ENCODE data around the gene IGBP1. TPM values are rescaled to one million over a fixed set of nuclear protein-coding genes. Genes with fewer than 3 reads are reported as not detected.
"Not testable (repeated sequence)": the region's sequence is repeated elsewhere in the genome, so short reads cannot be mapped to it uniquely, and the experiment has no call there.

The IGBP1 gene
- total and polyA plus RNA-seq, 5 donors from 2014 or later, result 64.0 to 91.3 (median 81.0) TPM

GRCh38 chrX:70105229-70105628 is 28.0 kb upstream of the IGBP1 start:
- Mint-ChIP-seq H3K9me3 (peaks cover 0 to 2% (median 0%) of the 10 kb centered on the region in 7 donors), H3K27me3 (no peaks in the 10 kb centered on the region), H3K4me3 (no peak overlapping the region), H3K27ac (no peak overlapping the region), H3K36me3 (no peaks in the 10 kb centered on the region), H3K4me1 (no peaks in the 10 kb centered on the region)
- H3K36me3 ChIP-seq (ENCODE audit: control insufficient read depth, insufficient read depth, low read length), result no peaks in the 10 kb centered on the region
- DNase-seq, result no peak
- no peaks in the 10 kb centered on the region for H3K4me1 ChIP-seq (ENCODE audit: control insufficient read depth, insufficient read depth, low read length, poor library complexity, severe bottlenecking)
- H3K9me3 ChIP-seq (ENCODE audit: control insufficient read depth in 2 of 2, low read length in 2 of 2), result no peaks in the 10 kb centered on the region
- no peak overlapping the region for H3K4me3 ChIP-seq (ENCODE audit: low read depth, low read length)
- H3K27ac ChIP-seq (ENCODE audit: insufficient read depth, low read length, poor library complexity, severe bottlenecking), result no peak overlapping the region
- ATAC-seq (ENCODE audit: low read depth in 2 of 2), result no peak
- H3K27me3 ChIP-seq (ENCODE audit: control insufficient read depth, insufficient read depth, low read length), result no peaks in the 10 kb centered on the region

- H3K27ac ChIP-seq (ENCODE audit: insufficient read depth, low read length, poor library complexity, severe bottlenecking); H3K36me3 Mint-ChIP-seq; H3K27me3 ChIP-seq (ENCODE audit: control insufficient read depth, insufficient read depth, low read length); H3K9me3 ChIP-seq (ENCODE audit: control insufficient read depth in 2 of 2, low read length in 2 of 2); H3K4me1 Mint-ChIP-seq; H3K4me3 ChIP-seq (ENCODE audit: low read depth, low read length); H3K27ac Mint-ChIP-seq; H3K36me3 ChIP-seq (ENCODE audit: control insufficient read depth, insufficient read depth, low read length); H3K27me3 Mint-ChIP-seq; DNase-seq; H3K4me3 Mint-ChIP-seq; H3K4me1 ChIP-seq (ENCODE audit: control insufficient read depth, insufficient read depth, low read length, poor library complexity, severe bottlenecking); ATAC-seq (ENCODE audit: low read depth in 2 of 2): not testable (repeated sequence)
- H3K9me3 Mint-ChIP-seq, result peaks cover 0 to 19% (median 0%) of the 10 kb centered on the region in 7 donors
Measured at GRCh38 chrX:70111436-70112026, 21.7 kb upstream of the IGBP1 start.

GRCh38 chrX:70117738-70118137 is 15.5 kb upstream of the IGBP1 start:
- Mint-ChIP-seq H3K9me3 (peaks cover 0 to 5% (median 0%) of the 10 kb centered on the region in 7 donors), H3K4me3 (no peak overlapping the region), H3K4me1 (no peaks in the 10 kb centered on the region), H3K36me3 (no peaks in the 10 kb centered on the region), H3K27ac (no peak overlapping the region), H3K27me3 (peaks cover 5% of the 10 kb centered on the region)
- no peak for DNase-seq
- no peak overlapping the region for H3K27ac ChIP-seq (ENCODE audit: insufficient read depth, low read length, poor library complexity, severe bottlenecking)
- peaks cover 0 to 3% of the 10 kb centered on the region in 2 experiments for H3K9me3 ChIP-seq (ENCODE audit: control insufficient read depth in 2 of 2, low read length in 2 of 2)
- no peaks in the 10 kb centered on the region for H3K36me3 ChIP-seq (ENCODE audit: control insufficient read depth, insufficient read depth, low read length)
- no peak for ATAC-seq (ENCODE audit: low read depth in 2 of 2)
- no peak overlapping the region for H3K4me3 ChIP-seq (ENCODE audit: low read depth, low read length)
- no peaks in the 10 kb centered on the region for H3K4me1 ChIP-seq (ENCODE audit: control insufficient read depth, insufficient read depth, low read length, poor library complexity, severe bottlenecking)
- H3K27me3 ChIP-seq (ENCODE audit: control insufficient read depth, insufficient read depth, low read length), result no peaks in the 10 kb centered on the region

- not testable (repeated sequence) for ATAC-seq (ENCODE audit: low read depth in 2 of 2); H3K4me3 Mint-ChIP-seq
Measured at GRCh38 chrX:70123014-70123413, 10.2 kb upstream of the IGBP1 start.

GRCh38 chrX:70124678-70125077 is 8.6 kb upstream of the IGBP1 start:
- Mint-ChIP-seq H3K27ac (no peak overlapping the region), H3K9me3 (peaks cover 0 to 2% (median 0%) of the 10 kb centered on the region in 7 donors), H3K36me3 (no peaks in the 10 kb centered on the region), H3K4me1 (peaks cover 0 to 10% (median 4%) of the 10 kb centered on the region in 4 donors), H3K4me3 (no peak overlapping the region), H3K27me3 (peaks cover 5% of the 10 kb centered on the region)
- Histone ChIP-seq H3K27ac (ENCODE audit: insufficient read depth, low read length, poor library complexity, severe bottlenecking) (no peak overlapping the region), H3K4me1 (ENCODE audit: control insufficient read depth, insufficient read depth, low read length, poor library complexity, severe bottlenecking) (no peaks in the 10 kb centered on the region), H3K4me3 (ENCODE audit: low read depth, low read length) (no peak overlapping the region), H3K36me3 (ENCODE audit: control insufficient read depth, insufficient read depth, low read length) (no peaks in the 10 kb centered on the region), H3K27me3 (ENCODE audit: control insufficient read depth, insufficient read depth, low read length) (no peaks in the 10 kb centered on the region), H3K9me3 (ENCODE audit: control insufficient read depth in 2 of 2, low read length in 2 of 2) (no peaks in the 10 kb centered on the region)
- DNase-seq (no peak), ATAC-seq (ENCODE audit: low read depth in 2 of 2) (no peak)

More at GRCh38 chrX:70123014-70123413, 10.2 kb upstream of the IGBP1 start:
- H3K4me1 ChIP-seq (ENCODE audit: control insufficient read depth, insufficient read depth, low read length, poor library complexity, severe bottlenecking); H3K27me3 ChIP-seq (ENCODE audit: control insufficient read depth, insufficient read depth, low read length); H3K36me3 Mint-ChIP-seq; H3K27me3 Mint-ChIP-seq; H3K36me3 ChIP-seq (ENCODE audit: control insufficient read depth, insufficient read depth, low read length); H3K27ac ChIP-seq (ENCODE audit: insufficient read depth, low read length, poor library complexity, severe bottlenecking); H3K4me1 Mint-ChIP-seq; DNase-seq; H3K9me3 Mint-ChIP-seq; H3K27ac Mint-ChIP-seq; H3K9me3 ChIP-seq (ENCODE audit: control insufficient read depth in 2 of 2, low read length in 2 of 2); H3K4me3 ChIP-seq (ENCODE audit: low read depth, low read length): not testable (repeated sequence)

- peaks cover 5% of the 10 kb centered on the region for H3K27me3 Mint-ChIP-seq
- Histone ChIP-seq H3K36me3 (ENCODE audit: control insufficient read depth, insufficient read depth, low read length) (no peaks in the 10 kb centered on the region), H3K9me3 (ENCODE audit: control insufficient read depth in 2 of 2, low read length in 2 of 2) (no peaks in the 10 kb centered on the region), H3K4me3 (ENCODE audit: low read depth, low read length) (no peak overlapping the region), H3K27ac (ENCODE audit: insufficient read depth, low read length, poor library complexity, severe bottlenecking) (no peak overlapping the region), H3K27me3 (ENCODE audit: control insufficient read depth, insufficient read depth, low read length) (no peaks in the 10 kb centered on the region), H3K4me1 (ENCODE audit: control insufficient read depth, insufficient read depth, low read length, poor library complexity, severe bottlenecking) (peaks cover 5% of the 10 kb centered on the region)
- no peak for ATAC-seq (ENCODE audit: low read depth in 2 of 2)
- no peak for DNase-seq
- peaks cover 0 to 17% (median 9%) of the 10 kb centered on the region in 4 donors for H3K4me1 Mint-ChIP-seq
- no peak overlapping the region for H3K4me3 Mint-ChIP-seq
- no peak overlapping the region for H3K27ac Mint-ChIP-seq
- H3K36me3 Mint-ChIP-seq, result no peaks in the 10 kb centered on the region
- no peaks in the 10 kb centered on the region for H3K9me3 Mint-ChIP-seq
Measured at GRCh38 chrX:70128071-70128470, 5.2 kb upstream of the IGBP1 start.

GRCh38 chrX:70129816-70130215 is 3.4 kb upstream of the IGBP1 start:
- no peaks in the 10 kb centered on the region for H3K36me3 Mint-ChIP-seq
- ATAC-seq (ENCODE audit: low read depth in 2 of 2), result no peak
- Histone ChIP-seq H3K4me3 (ENCODE audit: low read depth, low read length) (no peak overlapping the region), H3K27me3 (ENCODE audit: control insufficient read depth, insufficient read depth, low read length) (no peaks in the 10 kb centered on the region), H3K36me3 (ENCODE audit: control insufficient read depth, insufficient read depth, low read length) (no peaks in the 10 kb centered on the region), H3K9me3 (ENCODE audit: control insufficient read depth in 2 of 2, low read length in 2 of 2) (no peaks in the 10 kb centered on the region), H3K27ac (ENCODE audit: insufficient read depth, low read length, poor library complexity, severe bottlenecking) (no peak overlapping the region), H3K4me1 (ENCODE audit: control insufficient read depth, insufficient read depth, low read length, poor library complexity, severe bottlenecking) (peaks cover 12% of the 10 kb centered on the region)
- DNase-seq, result no peak
- no peaks in the 10 kb centered on the region for H3K9me3 Mint-ChIP-seq
- H3K27me3 Mint-ChIP-seq, result no peaks in the 10 kb centered on the region
- H3K27ac Mint-ChIP-seq, result no peak overlapping the region
- H3K4me1 Mint-ChIP-seq, result peaks cover 0 to 29% (median 16%) of the 10 kb centered on the region in 4 donors
- no peak overlapping the region for H3K4me3 Mint-ChIP-seq

- Mint-ChIP-seq H3K36me3 (peaks cover 10% of the 10 kb centered on the region), H3K27ac (peak overlapping the region in 2 of 3 donors; percentile 21 to 97), H3K4me1 (peaks cover 0 to 46% (median 22%) of the 10 kb centered on the region in 4 donors), H3K4me3 (peak overlapping the region; percentile 5 to 95 (median 39)), H3K9me3 (no peaks in the 10 kb centered on the region), H3K27me3 (no peaks in the 10 kb centered on the region)
- Histone ChIP-seq H3K9me3 (ENCODE audit: control insufficient read depth in 2 of 2, low read length in 2 of 2) (no peaks in the 10 kb centered on the region), H3K27me3 (ENCODE audit: control insufficient read depth, insufficient read depth, low read length) (no peaks in the 10 kb centered on the region), H3K4me3 (ENCODE audit: low read depth, low read length) (peak overlapping the region; percentile 97), H3K4me1 (ENCODE audit: control insufficient read depth, insufficient read depth, low read length, poor library complexity, severe bottlenecking) (peaks cover 19% of the 10 kb centered on the region), H3K27ac (ENCODE audit: insufficient read depth, low read length, poor library complexity, severe bottlenecking) (peak overlapping the region; percentile 86), H3K36me3 (ENCODE audit: control insufficient read depth, insufficient read depth, low read length) (peaks cover 6% of the 10 kb centered on the region)
- peak in 2 of 3 donors; percentile 6 to 9 for DNase-seq
- no peak for ATAC-seq (ENCODE audit: low read depth in 2 of 2)
Measured at GRCh38 chrX:70132224-70132623, 1.0 kb upstream of the IGBP1 start.

Measured in CD4-positive, CD25-positive, alpha-beta regulatory T cell (primary cell).